Right lobe of liver (tissue), 4 donors: Measurements from ENCODE around the gene HBP1.

Source experiments
- CTCF ChIP-seq, 4 donors: fragments of 200-600 bp in 3 of 4; fragments of 450-650 bp in 1 of 4; IDR thresholded peaks; one replicate each; pipeline versions ENCODE4 v1.5.1 to v1.8.0; 2016 to 2022; ENCODE audit warnings: antibody characterized with exemption in 4 of 4, mild to moderate bottlenecking in 2 of 4
- POLR2A ChIP-seq: fragments of 450-650 bp; IDR thresholded peaks from one replicate; pipeline ENCODE4 v1.6.1; 2017; ENCODE audit warnings: antibody characterized with exemption, mild to moderate bottlenecking
- donor health status: DM: no; HTN: no; CAD: no.
- donor health status: DM: no; HTN: no; CAD: no.
- donor health status: DM: no; HTN: yes; CAD: no.

DNA sequence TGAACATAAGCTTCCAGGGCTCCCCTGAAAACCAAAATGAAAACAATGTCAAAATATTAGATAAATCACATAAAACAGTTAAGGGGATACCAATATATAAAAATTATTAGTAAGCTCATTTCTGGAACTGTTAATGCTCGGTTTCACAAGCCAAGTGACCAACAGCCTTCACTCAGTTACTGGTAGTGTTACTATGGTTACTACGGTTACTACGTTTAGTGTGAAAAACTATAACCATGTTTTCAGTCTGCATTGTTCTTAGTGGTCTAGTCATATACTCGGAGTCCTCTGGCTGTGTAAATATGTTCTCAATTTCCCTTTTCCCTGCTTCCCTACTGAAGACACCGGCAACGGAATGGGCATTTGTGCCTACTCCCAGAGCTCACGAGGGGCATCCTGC is 34.8 kb downstream of the HBP1 start:
- no peak for TF ChIP-seq CTCF (IDR thresholded peaks at IDR 0.05)
- no peak for TF ChIP-seq POLR2A
